GM21786 (cell line): ENCODE results near the gene RPRD2.
"Not testable (repeated sequence)": the region's sequence is repeated elsewhere in the genome, so short reads cannot be mapped to it uniquely, and the experiment has no call there.

Experiments
- ATAC-seq: cut with Tn5 transposase; IDR thresholded peaks from one replicate; pipeline ENCODE4 v1.9.1; 2021; ENCODE audit not compliant: unreplicated experiment

RPRD2 gene

GRCh38 chr1:150363426-150364230, at the start of gene RPRD2:
TSS of gene RPRD2 (plus strand) at chr1:150364147. CDS start at chr1:150364715, 568 bp downstream.
- peak; percentile 82 for ATAC-seq

GRCh38 chr1:150314691-150315090, 49.3 kb upstream of the RPRD2 start:
- not testable (repeated sequence) for ATAC-seq

GRCh38 chr1:150320667-150320978, 43.3 kb upstream of the RPRD2 start:
- ATAC-seq, result no peak

- ATAC-seq, result no peak
These were observed 42.2 kb upstream of the RPRD2 start for GRCh38 chr1:150321826-150322166.

GRCh38 chr1:150322310-150322709, 41.6 kb upstream of the RPRD2 start:
- no peak for ATAC-seq

- no peak for ATAC-seq
These were observed 31.2 kb upstream of the RPRD2 start for GRCh38 chr1:150332651-150333290.

- no peak for ATAC-seq
These were observed 17.6 kb upstream of the RPRD2 start for GRCh38 chr1:150346316-150346715.

- no peak for ATAC-seq
These were observed 11.1 kb upstream of the RPRD2 start for GRCh38 chr1:150352866-150353265.

GRCh38 chr1:150362721-150363425, 1.1 kb upstream of the RPRD2 start:
- no peak for ATAC-seq

GRCh38 chr1:150364231-150365003, 470 bp downstream of the RPRD2 start:
- ATAC-seq, result peak; percentile 2

GRCh38 chr1:150365941-150366340, 2.0 kb downstream of the RPRD2 start:
- ATAC-seq, result no peak

GRCh38 chr1:150366416-150367296, 2.7 kb downstream of the RPRD2 start:
- ATAC-seq, result no peak

- no peak for ATAC-seq
These were observed 7.2 kb downstream of the RPRD2 start for GRCh38 chr1:150371110-150371509.

- no peak for ATAC-seq
These were observed 8.6 kb downstream of the RPRD2 start for GRCh38 chr1:150372580-150372979.

GRCh38 chr1:150376110-150376509, 12.2 kb downstream of the RPRD2 start:
- no peak for ATAC-seq

GRCh38 chr1:150383631-150384324, 19.8 kb downstream of the RPRD2 start:
- no peak for ATAC-seq

- ATAC-seq, result no peak
These were observed 21.8 kb downstream of the RPRD2 start for GRCh38 chr1:150385537-150386445.

GRCh38 chr1:150386592-150386991, 22.6 kb downstream of the RPRD2 start:
- no peak for ATAC-seq

- ATAC-seq, result no peak
These were observed 23.3 kb downstream of the RPRD2 start for GRCh38 chr1:150387200-150387599.
